Hepatocyte (in vitro differentiated cells): ENCODE measurements around the gene LRBA. TPM values are rescaled to one million over a fixed set of nuclear protein-coding genes. Genes with fewer than 3 reads are reported as not detected.

Experiments
- DNase-seq: peaks from one replicate; pipeline ENCODE4 v3.0.0-alpha.2; 2016; ENCODE audit warnings: low spot score
- H2AFZ ChIP-seq: fragments of 200-600 bp; sonication (generic); 2 replicates; pipeline ENCODE4 v1.6.0; 2016; ENCODE audit warnings: antibody characterized with exemption, mild to moderate bottlenecking
- H3K27ac ChIP-seq: fragments of 200-600 bp; sonication (generic); 2 replicates; pipeline ENCODE4 v1.5.1; 2016; ENCODE audit warnings: mild to moderate bottlenecking
- H3K27me3 ChIP-seq: fragments of 200-600 bp; sonication (generic); 2 replicates; pipeline ENCODE4 v1.6.1; 2016
- H3K36me3 ChIP-seq: fragments of 200-600 bp; sonication (generic); replicated peaks from 2 replicates; pipeline ENCODE4 v1.5.1; 2016; ENCODE audit warnings: low read depth; ENCODE audit not compliant: insufficient read depth
- H3K4me1 ChIP-seq: fragments of 200-600 bp; sonication (generic); 2 replicates; pipeline ENCODE4 v1.5.1; 2016; ENCODE audit warnings: mild to moderate bottlenecking, moderate library complexity; ENCODE audit not compliant: insufficient read depth
- H3K4me2 ChIP-seq: fragments of 200-600 bp; sonication (generic); 2 replicates; pipeline ENCODE4 v1.6.0; 2016
- H3K4me3 ChIP-seq: fragments of 200-600 bp; sonication (generic); 2 replicates; pipeline ENCODE4 v1.5.1; 2016; ENCODE audit warnings: mild to moderate bottlenecking
- H3K79me2 ChIP-seq: fragments of 200-600 bp; sonication (generic); 2 replicates; pipeline ENCODE4 v1.6.0; 2017; ENCODE audit warnings: mild to moderate bottlenecking
- H3K9me2 ChIP-seq: fragments of 200-600 bp; sonication (generic); replicated peaks from 2 replicates; pipeline ENCODE4 v1.6.0; 2017; ENCODE audit warnings: mild to moderate bottlenecking; ENCODE audit not compliant: insufficient read depth
- H3K9me3 ChIP-seq: fragments of 200-600 bp; sonication (generic); 2 replicates; pipeline ENCODE4 v1.5.1; 2016; ENCODE audit warnings: low read depth, mild to moderate bottlenecking
- H4K20me1 ChIP-seq: fragments of 200-600 bp; sonication (generic); 2 replicates; pipeline ENCODE4 v1.6.0; 2016; ENCODE audit warnings: mild to moderate bottlenecking; ENCODE audit not compliant: insufficient read depth, poor library complexity, severe bottlenecking
- EZH2 ChIP-seq: fragments of 200-600 bp; sonication (generic); IDR thresholded peaks from 2 replicates; pipeline ENCODE4 v1.6.1; 2016; ENCODE audit warnings: antibody characterized with exemption, mild to moderate bottlenecking, borderline replicate concordance
- EZH2phosphoT487 ChIP-seq: fragments of 200-600 bp; sonication (generic); IDR thresholded peaks from one replicate; pipeline ENCODE4 v1.6.1; 2018; ENCODE audit warnings: antibody characterized with exemption, mild to moderate bottlenecking, low read depth, moderate library complexity; ENCODE audit not compliant: unreplicated experiment, severe bottlenecking
- WGBS: methylation state at CpG from one replicate; pipeline ENCODE4 v1.1.6; 2016; ENCODE audit warnings: low lambda C conversion rate; ENCODE audit errors: missing lambda C conversion rate; 5-methylcytosine and 5-hydroxymethylcytosine counted together
- polyA plus RNA-seq: library from polyadenylated mRNA; unstranded; fragments of >200 nt; fragmentation: Nextera tagmentation; extraction: Ambion mirVana; gene quantifications from 2 replicates; pipeline ENCODE4 v1.2.1, GENCODE V29; 2016
- total RNA-seq: library from RNA; depleted of rRNA; stranded (reverse); fragments of >200 nt; gene quantifications from 2 replicates; pipeline ENCODE4 v1.2.3, GENCODE V29; 2014
- TF ChIP-seq, protein P1 (sequence below): fragments of 200-600 bp; sonication (generic); IDR thresholded peaks from 2 replicates; pipeline ENCODE4 v1.5.1; 2016; ENCODE audit warnings: antibody characterized with exemption, mild to moderate bottlenecking; ENCODE audit not compliant: poor library complexity

The LRBA gene
- total and polyA plus RNA-seq, 2 experiments from 2014 or later, result 14.1 to 69.4 TPM

GRCh38 chr4:150585611-150586010 is 429.5 kb downstream of the LRBA start:
- TF ChIP-seq EZH2phosphoT487 (no peak), EZH2 (no peak)
- TF ChIP-seq, protein P1, sequence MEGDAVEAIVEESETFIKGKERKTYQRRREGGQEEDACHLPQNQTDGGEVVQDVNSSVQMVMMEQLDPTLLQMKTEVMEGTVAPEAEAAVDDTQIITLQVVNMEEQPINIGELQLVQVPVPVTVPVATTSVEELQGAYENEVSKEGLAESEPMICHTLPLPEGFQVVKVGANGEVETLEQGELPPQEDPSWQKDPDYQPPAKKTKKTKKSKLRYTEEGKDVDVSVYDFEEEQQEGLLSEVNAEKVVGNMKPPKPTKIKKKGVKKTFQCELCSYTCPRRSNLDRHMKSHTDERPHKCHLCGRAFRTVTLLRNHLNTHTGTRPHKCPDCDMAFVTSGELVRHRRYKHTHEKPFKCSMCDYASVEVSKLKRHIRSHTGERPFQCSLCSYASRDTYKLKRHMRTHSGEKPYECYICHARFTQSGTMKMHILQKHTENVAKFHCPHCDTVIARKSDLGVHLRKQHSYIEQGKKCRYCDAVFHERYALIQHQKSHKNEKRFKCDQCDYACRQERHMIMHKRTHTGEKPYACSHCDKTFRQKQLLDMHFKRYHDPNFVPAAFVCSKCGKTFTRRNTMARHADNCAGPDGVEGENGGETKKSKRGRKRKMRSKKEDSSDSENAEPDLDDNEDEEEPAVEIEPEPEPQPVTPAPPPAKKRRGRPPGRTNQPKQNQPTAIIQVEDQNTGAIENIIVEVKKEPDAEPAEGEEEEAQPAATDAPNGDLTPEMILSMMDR, result no peak
- no peak for DNase-seq
- Histone ChIP-seq H3K4me2 (peak overlapping the region; percentile 80), H2AFZ (no peak overlapping the region), H3K27me3 (peaks cover 59% of the 10 kb centered on the region), H3K9me2 (no peaks in the 10 kb centered on the region), H3K4me3 (no peak overlapping the region), H3K79me2 (peaks cover 8% of the 10 kb centered on the region), H3K36me3 (no peaks in the 10 kb centered on the region), H3K4me1 (no peaks in the 10 kb centered on the region), H4K20me1 (peaks cover 5% of the 10 kb centered on the region), H3K27ac (no peak overlapping the region), H3K9me3 (no peaks in the 10 kb centered on the region)
- 94% methylated on average over 1 of the region's 1 CpG for WGBS

DNA sequence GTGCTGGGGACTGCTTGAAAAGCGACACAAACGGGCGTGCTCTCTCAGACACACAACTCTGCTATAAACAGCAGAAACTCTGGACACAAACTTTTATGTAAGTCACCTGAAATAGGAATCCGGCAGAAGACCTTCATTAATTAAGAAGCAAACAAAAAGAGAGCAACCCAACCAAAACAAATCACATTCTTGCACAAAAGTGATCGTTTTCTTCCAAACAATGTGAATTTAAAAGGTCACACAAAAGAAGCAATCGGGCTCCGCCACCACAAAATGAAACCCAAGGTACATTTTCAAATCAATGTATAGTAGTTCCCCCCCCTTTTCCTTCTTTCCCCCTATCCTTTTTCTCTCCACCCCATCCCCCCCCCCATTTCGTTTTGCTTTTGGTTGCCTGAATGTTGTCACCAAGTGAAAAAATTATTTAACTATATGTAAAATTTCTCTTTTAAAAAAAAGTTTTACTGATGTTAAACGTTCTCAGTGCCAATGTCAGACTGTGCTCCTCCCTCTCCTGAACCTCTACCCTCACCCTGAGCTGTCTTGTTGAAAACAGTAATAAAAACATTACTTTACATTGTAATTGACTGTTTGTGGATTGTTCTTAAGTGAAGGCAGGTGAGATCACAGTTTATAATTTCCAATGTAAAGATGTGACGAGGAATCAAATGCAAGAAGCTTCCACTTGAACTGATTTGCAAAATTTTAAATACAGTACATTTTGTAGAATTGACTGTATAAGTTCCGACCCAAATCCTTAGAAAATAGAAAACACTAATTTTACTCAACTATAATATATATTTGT is 430.8 kb downstream of the LRBA start:
- WGBS, result 40% methylated on average over 11 of the region's 11 CpGs
- no peaks in the 10 kb centered on the region for H3K9me2 ChIP-seq
- H3K36me3 ChIP-seq, result no peaks in the 10 kb centered on the region
- peaks cover 8% of the 10 kb centered on the region for H3K79me2 ChIP-seq
- peaks cover 72% of the 10 kb centered on the region for H3K27me3 ChIP-seq
- DNase-seq, result no peak
- H2AFZ ChIP-seq, result no peak overlapping the region
- H3K4me3 ChIP-seq, result no peak overlapping the region
- TF ChIP-seq EZH2phosphoT487 (no peak), EZH2 (no peak)
- TF ChIP-seq, protein P1, result no peak
- peak overlapping the region; percentile 80 for H3K4me2 ChIP-seq
- no peak overlapping the region for H3K27ac ChIP-seq
- peaks cover 5% of the 10 kb centered on the region for H4K20me1 ChIP-seq
- no peaks in the 10 kb centered on the region for H3K9me3 ChIP-seq
- H3K4me1 ChIP-seq, result peaks cover 5% of the 10 kb centered on the region

- TF ChIP-seq EZH2phosphoT487, result peak; percentile 24
- TF ChIP-seq EZH2, result peak; percentile 45
- TF ChIP-seq, protein P1, result peak; percentile 4
- Histone ChIP-seq H3K9me3 (no peaks in the 10 kb centered on the region), H3K9me2 (no peaks in the 10 kb centered on the region), H3K27me3 (peaks cover 76% of the 10 kb centered on the region), H3K27ac (no peak overlapping the region), H3K4me3 (peak overlapping the region; percentile 45), H3K4me2 (peak overlapping the region; percentile 80), H3K4me1 (peaks cover 5% of the 10 kb centered on the region), H4K20me1 (peaks cover 11% of the 10 kb centered on the region), H2AFZ (peak overlapping the region; percentile 12), H3K79me2 (peaks cover 8% of the 10 kb centered on the region), H3K36me3 (no peaks in the 10 kb centered on the region)
- peak; percentile 23 for DNase-seq
- 14% methylated on average over 65 of the region's 66 CpGs for whole genome bisulfite sequencing
These were observed 431.6 kb downstream of the LRBA start for GRCh38 chr4:150583287-150584110.
